ENCODE measurements around the gene UNC45B.

- TF ChIP-seq POLR2AphosphoS5 (IDR thresholded peaks at IDR 0.05; ENCODE audit: borderline replicate concordance, low read depth, low read length) (no peak), EZH2 (IDR thresholded peaks at IDR 0.05) (no peak)
These were observed 88.3 kb downstream of the UNC45B start for GRCh38 chr17:35235917-35236316.
